DLD1 (cell line): Measurements from ENCODE around the gene STUB1.
"Not testable (repeated sequence)": the region's sequence is repeated elsewhere in the genome, so short reads cannot be mapped to it uniquely, and the experiment has no call there.

Source experiments
- in situ Hi-C: cut with HindIII; loops from 2 replicates; pipeline ENCODE4 v1.10.0; 2017; ENCODE audit warnings: low sequenced_read_pairs

STUB1 gene

DNA sequence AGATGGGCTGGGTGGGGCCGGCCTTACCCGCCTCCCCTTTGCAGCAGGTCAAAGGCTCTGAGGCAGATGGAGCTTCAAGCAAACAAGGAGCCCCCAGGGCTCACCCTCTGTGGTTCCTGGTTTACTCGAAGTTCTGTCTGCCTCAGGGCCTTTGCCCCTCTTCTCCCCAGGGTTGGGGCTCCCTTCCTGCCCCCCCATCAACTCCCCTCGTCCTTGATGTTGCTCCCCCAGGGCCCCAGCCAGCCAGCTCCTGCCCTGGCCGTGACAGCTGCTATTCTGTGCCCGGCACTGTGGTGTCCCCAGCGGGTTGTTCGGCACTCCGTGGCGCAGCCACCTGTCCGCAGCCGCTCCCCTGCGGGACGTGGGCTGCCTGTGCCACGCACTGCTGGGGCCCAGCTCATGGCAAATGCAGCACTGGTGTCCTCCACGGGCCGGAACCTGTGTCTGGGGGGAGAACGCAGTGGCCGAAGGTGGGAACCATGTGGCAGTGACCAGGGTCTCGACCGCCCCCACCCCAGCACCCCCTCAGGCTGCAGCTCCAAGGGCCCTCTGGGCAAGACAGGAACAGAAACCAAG is 30.4 kb downstream of the STUB1 start:
- in situ Hi-C loops: no loop called here

DNA sequence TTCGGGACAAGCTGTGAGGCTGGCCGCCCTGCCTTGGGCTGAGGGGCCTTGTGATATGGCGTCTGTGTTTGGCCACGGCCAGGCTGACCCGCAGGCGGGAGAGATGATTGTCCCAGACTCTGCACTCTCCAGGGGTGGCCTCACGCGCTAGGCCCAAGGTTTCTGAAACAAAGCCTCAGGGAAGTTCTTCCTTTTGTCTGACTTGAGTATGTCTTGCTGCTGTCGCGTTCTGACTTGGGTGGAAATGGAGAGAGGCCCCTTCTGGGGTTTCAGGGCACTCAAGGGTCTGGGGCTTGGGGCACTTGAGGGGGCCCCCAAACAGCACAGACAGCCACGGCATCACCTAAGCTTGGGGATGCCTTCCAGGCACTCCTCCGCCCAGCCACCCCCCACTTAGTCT is 30.9 kb downstream of the STUB1 start:
- in situ Hi-C loops: no loop called here

DNA sequence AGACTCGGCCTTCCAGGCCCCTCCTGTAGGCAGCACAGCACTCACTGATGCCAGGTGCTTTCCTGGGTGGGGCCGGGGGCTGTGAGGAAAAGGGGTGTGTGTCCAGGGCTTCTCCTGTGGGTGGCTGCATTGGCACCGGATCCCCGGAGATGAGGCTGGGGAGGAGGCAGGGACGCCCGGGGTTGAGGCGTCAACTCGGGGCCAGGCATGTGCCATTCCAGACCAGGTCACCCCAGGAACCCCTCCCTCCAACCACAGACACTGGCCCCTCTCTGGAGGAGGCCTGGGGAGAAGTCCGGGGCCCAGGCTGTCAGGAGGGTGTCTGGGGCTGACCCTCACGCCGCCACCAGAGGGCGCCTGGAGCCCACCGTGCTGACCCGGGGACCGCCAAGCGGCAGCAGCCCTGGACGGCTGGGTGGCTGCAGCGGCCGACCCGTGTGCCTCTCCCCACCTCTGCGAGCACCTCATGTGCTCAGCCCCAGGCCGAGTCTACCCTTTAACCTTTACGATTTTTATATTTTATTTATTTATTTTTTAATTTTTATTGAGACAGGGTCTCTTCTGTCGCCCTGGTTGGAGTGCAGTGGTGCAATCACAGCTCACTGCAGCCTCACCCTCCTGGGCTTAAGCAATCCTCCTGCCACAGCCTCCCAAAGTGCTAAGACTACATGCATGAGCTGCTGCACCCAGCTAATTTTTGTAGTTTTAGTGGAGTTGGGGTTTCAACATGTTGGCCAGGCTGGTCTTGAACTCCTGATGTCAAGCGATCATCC is 31.5 kb downstream of the STUB1 start:
- in situ Hi-C loops: no loop called here

DNA sequence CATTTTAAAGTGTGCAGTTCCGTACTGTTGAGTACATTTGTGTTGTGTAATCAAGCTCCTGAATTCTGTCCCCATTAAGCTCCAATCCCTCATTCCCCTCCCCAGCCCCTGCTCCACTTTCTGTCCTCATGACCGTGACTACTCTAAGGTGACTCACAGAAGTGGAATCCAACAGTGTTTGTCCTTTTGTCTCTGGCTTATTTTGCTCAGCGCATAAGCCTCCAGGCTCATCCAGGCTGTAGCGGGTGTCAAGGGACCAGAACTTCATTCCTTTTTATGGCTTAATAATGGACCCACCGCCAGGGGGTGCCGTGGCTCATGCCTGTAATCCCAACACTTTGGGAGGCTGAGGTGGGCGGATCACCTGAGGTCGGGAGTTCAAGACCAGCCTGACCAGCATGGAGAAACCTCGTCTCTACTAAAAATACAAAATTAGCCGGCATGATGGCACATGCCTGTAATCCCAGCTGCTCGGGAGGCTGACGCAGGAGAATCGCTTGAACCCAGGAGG is 32.6 kb downstream of the STUB1 start:
- in situ Hi-C loops: not testable (repeated sequence)

DNA sequence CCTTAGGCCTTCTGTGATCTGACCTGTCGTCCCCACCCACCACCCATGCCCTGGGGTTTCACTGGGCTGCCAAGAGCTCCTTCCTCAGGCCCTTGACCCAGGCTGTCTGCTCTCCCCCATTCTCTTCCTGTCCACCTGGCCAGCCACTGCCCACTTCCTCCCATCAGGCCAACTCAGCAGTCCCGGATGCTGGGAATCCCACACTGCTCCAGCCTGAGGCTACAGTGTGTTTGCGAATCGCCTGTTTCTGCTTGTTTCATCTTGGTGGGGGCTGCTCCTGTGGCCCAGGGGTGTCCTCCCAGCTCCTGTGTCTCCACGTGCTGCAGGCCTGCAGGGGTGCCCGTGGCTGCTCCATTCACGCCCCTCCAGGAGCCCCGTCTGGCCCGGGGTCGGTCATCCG is 33.9 kb downstream of the STUB1 start:
- in situ Hi-C loops: no loop called here

DNA sequence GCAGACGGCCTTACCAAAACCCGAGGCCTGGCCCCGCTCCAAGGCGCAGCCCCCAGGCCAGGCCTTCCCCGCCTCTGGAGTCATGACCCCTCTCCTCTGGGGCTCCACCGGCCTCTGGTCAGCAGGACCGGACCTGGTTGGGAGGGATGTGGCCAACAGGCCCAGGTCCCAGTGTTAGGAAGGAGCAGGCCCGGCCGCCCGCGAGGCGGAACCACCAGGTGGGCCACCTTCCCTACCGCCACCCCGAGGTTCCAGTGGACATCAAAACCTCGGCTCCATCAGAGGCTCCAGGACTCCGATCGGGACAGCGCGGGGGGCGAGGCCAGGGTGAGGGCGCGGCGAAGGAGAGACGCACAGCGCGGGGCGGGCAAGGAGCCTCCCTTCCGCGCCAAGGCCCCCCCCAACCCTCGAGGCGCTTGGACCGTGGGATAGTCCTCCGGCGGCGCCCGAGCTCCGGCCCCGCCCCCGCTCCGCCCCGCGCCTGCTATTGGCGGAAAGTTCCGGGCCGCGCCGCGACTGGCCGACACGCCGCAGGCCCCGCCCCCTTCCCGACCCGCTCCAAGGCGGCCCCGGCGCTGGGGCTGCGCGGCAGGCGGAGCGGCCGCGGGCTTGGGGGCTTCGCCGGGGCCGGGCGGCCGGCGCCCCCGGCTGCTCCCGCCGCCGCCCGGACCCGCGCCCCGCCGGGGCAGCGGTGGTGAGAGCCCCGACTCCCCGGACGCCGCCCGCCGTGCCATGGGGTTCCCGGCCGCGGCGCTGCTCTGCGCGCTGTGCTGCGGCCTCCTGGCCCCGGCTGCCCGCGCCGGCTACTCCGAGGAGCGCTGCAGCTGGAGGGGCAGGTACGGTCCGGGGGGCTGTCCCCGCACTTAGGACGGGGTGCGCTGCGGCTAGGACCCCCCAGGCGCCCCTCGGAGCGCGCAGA is 34.6 kb downstream of the STUB1 start, which contains the start of gene METRN:
METRN (plus strand) TSS at position 561 of the 919 bp plus-strand sequence; CDS start at position 733, 172 bp downstream.
- in situ Hi-C loops: no loop called here

DNA sequence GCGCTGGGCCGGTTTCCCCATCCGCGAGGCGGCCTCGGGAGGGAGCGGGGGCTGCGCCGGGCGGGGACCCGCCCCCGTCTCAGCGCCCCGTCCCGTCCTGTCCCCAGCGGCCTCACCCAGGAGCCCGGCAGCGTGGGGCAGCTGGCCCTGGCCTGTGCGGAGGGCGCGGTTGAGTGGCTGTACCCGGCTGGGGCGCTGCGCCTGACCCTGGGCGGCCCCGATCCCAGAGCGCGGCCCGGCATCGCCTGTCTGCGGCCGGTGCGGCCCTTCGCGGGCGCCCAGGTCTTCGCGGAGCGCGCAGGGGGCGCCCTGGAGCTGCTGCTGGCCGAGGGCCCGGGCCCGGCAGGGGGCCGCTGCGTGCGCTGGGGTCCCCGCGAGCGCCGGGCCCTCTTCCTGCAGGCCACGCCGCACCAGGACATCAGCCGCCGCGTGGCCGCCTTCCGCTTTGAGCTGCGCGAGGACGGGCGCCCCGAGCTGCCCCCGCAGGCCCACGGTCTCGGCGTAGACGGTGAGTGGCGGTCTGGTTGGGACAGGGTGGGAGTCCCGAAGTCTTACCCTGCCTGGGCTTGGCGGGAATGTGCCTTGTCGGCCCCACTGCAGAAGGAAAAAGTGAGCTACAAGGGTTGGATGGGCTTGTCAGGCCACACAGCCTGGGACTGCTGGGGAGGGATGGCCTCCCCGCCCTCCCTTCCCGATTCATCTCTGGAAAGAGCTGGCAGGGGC is 35.4 kb downstream of the STUB1 start:
- in situ Hi-C loops: no loop called here

DNA sequence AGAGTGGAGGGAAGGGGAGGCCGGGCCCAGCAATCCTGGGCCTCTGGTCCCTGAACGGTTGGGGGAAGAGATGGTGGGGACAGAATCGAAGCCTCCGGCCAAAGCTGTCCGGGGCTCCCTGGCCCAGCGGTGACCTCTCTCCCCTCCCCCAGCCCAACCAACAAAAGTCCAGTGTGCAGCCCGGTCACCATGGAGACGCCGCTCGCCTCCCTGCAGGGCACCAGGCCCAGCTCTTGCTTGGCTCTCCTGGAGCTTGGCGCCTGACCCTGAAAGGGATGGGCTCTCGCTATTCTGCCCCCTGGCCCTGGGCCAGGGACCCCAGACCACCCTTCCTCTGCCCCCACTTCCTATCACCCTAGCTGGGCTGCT is 36.0 kb downstream of the STUB1 start:
- in situ Hi-C loops: no loop called here

DNA sequence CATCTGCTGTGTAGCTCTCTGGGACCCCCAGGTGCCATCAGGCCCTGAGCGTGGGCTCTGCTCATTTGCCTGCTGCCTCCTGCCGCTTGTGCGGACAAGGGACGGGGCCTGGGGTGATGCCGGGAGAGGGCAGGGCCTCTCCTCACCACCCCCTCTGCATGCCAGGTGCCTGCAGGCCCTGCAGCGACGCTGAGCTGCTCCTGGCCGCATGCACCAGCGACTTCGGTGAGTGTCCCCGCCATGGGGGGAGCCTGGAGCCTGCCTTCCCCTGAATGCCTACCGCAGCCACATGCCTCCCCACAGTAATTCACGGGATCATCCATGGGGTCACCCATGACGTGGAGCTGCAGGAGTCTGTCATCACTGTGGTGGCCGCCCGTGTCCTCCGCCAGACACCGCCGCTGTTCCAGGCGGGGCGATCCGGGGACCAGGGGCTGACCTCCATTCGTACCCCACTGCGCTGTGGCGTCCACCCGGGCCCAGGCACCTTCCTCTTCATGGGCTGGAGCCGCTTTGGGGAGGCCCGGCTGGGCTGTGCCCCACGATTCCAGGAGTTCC is 36.6 kb downstream of the STUB1 start:
- in situ Hi-C loops: no loop called here

DNA sequence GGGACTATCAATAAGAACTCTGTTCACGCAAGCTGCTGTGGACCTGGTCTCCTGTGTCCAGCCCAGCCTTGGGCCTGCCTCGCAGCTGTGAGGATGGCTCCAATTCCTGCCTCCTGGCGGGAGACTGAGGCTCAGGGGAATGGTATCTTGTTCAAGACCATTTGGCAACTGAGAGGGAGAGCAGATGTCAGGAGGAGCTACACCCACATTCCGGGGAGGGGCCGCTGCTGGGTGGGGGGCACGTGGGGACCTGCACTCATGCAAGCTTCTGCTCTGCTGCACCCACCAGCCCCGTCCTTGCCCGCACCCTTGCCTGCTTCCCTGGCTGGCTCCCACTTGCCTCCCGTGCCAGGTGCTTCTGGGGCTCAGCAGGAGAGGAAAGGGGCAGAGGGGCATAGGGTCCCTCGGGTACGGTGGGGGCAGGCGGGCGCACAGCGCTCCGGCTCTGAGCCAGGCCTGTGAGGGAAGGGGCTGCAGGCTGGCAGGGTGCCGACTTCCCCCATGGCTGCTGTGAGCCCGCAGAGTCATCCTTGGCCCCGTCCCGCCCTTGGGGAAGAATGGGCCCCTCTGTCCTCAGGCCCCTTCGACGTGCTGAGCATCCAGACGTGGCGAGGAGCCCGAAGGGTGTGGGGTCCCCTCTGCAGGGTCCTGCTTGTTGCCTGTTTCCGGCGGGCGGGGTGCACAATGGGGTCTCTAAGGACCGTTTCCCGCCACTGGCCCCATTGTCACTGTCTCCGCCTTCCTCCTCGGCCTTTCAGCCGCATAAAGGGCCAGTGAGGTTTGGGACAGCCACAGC is 37.4 kb downstream of the STUB1 start:
- in situ Hi-C loops: no loop called here

DNA sequence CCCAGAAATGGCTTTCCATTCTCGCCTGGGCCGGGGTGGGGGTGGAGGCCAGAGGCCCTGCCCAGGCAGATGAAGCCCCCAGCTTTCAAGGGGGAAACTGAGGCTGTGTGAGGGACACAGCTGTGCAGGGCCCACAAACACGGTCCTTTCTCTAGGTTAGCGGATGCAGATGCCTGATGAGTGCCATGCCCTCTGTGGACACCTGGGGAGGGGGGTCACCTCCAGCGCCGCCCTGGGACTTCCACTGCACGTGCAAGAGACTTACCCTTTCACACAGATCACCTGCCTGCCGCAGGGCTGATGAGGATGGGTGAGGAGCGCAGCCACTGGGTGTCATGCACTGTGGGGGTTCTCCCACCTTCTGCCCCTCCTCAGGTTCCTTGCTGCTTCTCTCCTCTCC is 38.2 kb downstream of the STUB1 start:
- in situ Hi-C loops: no loop called here

DNA sequence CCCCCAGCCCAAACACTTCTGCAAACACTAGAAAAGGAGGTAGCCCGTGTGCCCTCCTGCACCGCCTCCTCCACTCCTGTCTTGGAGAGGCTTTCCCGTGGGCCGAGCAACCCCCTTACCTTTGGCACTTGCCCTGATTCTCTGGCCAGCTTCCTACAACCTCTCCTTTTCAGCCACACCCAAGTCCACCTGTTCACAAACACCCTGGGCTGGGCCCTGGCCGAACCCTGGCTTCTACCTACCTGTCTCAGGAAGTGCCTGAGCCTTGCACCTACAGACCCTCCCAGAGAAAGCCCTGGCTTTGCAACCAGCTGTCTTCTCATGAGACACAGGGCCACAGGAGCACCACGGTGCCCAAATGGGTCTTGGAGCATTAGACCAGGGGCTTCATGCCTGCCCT is 38.7 kb downstream of the STUB1 start:
- in situ Hi-C loops: no loop called here

DNA sequence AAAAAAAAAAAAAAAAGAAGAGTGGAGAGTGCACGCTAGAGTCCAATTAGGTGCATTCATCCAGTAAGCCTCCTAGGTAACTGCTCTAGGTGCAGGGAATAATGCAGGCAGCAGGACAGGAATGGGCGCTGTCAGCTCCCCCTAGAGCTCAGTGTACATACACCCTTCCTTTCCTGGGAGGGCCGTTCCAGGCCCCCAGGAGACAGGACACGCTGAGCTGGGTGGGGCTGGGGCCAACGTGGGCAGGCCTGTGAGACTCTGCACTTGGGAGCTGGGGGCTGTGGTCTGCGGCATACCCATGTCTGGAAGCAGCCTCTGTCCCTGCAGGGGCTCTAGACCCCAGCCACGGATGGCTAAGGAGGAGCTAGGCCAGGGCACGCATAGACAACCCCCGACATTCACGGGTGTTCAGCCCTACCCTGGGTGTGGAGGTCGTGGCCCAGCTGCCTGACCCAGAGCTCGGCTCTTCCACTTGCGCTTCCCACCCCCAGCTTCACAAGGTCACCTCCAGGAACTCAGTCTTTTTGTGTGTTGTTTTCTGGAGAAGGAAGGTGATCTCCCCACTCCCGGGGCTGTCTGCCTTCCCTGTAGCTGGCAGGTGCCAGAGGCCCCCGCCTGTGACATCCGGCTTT is 39.7 kb downstream of the STUB1 start:
- in situ Hi-C loops: no loop called here

DNA sequence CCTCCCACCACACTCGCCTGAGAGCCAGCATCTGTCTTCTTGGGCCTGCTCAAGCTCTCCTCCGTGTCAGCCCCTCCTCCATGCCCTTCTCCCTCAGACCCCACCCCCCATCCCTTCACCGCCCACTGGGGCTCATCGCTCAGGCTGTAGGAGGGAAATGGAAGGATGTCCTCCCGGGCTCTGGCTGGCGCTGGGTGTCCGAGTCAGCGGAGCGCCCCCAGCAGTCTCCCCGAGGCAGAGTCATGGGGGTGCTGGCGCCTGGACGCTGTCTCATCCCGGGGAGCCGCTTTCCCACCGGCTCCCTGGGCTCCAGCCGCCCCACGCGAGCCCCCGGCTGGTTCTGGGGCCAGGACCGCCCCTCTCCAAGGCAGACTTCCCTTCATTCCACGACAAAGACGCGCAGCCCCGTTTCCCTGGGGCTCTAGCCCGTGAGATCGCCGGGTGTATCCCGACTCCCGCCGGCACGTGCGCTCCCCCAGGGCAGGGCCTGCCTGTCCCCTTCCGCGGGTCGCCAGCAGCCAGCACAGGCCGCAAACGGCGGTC is 40.3 kb downstream of the STUB1 start:
- in situ Hi-C loops: no loop called here

DNA sequence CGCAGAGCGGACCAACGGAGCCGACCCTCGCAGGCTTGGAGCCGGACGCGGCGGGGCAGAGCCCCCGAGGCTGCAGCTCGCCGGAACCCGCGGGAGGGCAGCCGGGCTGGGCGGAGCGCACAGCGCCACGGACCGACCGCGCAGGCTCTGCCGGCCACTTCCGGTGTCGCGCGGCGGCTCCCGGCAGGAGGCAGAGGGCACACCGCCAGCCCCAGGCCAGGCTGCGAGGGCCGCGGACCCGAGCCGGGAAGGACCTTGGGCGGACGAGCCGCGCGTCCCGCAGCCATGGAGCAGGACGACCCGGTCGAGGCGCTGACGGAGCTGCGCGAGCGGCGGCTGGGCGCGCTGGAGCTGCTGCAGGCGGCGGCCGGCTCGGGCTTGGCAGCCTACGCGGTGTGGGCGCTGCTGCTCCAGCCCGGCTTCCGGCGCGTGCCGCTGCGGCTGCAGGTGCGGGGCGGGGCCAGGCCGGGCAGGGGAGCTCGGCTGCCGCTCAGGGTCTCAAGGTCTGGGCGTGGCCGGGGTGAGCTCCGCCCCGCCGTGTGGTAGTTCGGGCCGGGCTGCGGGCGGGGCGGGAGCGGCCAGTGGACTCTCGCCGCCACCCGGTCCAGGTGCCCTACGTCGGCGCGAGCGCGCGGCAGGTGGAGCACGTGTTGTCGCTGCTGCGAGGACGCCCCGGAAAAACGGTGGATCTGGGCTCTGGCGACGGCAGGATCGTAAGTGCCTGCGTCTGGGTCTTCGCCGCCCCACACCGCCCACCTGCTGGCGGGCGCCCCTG is 41.0 kb downstream of the STUB1 start, which contains the start of gene ANTKMT:
ANTKMT (plus strand) TSS at position 157 of the 775 bp plus-strand sequence; CDS start at position 286, 129 bp downstream.
- in situ Hi-C loops: no loop called here

DNA sequence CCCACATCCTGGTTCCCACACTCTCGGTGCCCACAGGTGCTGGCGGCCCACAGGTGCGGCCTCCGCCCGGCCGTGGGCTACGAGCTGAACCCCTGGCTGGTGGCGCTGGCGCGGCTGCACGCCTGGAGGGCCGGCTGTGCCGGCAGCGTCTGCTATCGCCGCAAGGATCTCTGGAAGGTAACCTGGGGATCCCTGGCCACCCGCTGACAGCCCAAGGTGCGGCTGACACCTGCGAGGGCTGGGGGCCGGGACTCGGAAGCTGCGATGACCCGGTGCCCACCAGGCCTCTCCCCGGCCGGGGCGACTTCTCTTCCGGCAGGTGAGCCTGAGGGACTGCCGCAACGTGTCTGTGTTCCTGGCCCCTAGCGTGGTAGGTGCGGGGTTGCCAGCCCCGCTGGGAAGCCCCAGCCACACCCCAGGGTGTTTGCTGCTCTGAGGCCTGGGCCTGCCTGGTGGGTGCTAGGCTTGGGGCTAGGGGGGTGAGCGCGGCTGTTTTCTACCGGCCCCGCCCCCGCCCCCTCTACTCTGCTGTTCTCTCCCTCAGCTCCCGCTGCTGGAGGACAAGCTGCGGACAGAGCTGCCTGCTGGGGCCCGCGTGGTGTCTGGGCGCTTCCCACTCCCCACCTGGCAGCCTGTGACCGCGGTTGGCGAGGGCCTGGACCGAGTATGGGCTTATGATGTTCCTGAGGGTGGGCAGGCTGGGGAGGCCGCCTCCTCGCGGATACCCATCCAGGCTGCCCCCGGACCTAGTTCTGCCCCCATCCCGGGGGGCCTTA is 41.7 kb downstream of the STUB1 start:
- in situ Hi-C loops: no loop called here
